Stimulated activated CD4-positive, alpha-beta T cell treated with anti-CD3 and anti-CD28 coated beads, Interleukin-12 subunit alpha, Interleukin-12 subunit beta, amount 100 ng/mL, for 24 hours (primary cell): ENCODE data around the gene INSYN1.
"Not testable (repeated sequence)": the region's sequence is repeated elsewhere in the genome, so short reads cannot be mapped to it uniquely, and the experiment has no call there.

Source experiments
- DNase-seq, 2 experiments: peaks; one replicate each; pipeline ENCODE4 v3.0.0-alpha.2; 2020; ENCODE audit warnings: low read depth in 2 of 2

INSYN1 gene

DNA sequence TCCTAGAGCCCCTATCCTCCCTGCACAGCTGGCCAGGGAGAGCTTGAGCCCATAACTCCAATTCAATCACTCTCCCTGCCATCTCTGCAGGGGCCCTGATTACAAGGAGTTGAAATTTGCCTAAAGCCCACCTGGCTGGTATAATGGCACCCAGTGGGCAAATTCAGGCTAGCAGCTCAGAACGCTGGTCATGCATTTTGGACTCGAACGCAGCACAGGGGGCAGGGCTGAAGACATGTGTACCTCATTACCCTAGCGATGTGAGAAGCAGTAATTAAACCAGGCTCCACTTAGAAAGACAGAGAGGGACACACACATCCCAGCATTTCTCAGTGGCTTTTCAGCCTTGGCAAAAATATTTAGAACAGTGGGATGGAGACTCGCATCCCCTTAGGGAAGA, 3.2 kb downstream of the INSYN1 start:
- no peak for DNase-seq

GRCh38 chr15:73749533-73749932, 3.6 kb downstream of the INSYN1 start:
- no peak for DNase-seq

DNA sequence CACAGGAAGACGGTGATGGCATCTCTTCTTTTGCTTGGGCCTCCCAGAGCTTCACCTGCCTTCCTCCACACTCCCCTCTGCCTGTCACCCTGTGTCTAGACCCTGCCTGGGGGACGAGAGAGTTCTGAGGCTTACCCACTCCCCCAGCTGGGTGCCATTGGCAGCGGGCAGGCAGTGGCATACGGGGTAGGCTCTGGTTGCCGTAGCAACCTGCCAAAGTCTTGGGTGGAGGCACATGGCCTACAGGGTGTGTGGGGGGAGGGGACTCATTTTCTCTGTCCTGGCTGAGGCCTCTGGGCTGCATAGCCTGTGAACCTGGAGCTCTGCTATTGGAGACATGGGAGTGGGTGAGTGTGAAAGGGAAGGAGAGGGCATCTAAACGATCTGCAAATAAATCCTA, 4.4 kb downstream of the INSYN1 start:
- DNase-seq, result no peak

DNA sequence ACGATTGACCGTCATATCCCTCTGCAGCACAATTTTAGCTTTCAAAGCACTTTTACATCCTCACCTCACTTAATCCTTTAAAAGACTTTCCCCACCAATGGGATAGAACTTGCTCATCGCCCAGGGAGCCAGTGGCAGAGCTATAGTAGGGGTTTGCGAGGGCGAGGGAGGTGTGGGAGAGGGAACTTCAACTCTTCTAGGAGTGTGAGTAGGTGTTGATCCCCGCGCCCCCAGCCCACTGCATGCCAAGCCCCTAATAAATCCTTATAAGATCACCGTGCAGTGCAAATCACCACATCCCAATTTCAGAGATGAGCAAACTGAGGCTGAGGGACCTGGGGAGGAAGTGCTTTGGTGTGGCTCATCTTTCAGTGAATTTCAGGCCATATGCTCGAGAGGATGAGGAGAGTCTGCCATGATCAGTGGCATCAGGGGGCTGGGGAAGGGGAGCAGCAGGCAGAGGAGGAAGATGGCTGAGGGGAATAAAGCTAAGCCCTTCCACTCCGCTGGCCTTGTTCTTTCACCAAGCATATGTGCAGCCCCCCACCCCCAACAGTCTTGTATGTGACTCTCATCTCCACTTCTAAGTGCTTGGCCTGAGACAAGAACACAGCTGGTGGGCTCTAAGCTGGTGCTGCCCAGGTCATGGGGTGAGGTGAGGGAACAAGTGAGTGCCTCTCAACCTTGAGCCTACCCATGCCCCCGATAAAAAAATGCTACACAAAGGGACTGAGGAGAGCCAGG, 5.1 kb downstream of the INSYN1 start:
- DNase-seq, result no peak

GRCh38 chr15:73746883-73747282, 6.3 kb downstream of the INSYN1 start:
- DNase-seq, result no peak

- no peak for DNase-seq
Observed at GRCh38 chr15:73746261-73746660, 6.9 kb downstream of the INSYN1 start.

DNA sequence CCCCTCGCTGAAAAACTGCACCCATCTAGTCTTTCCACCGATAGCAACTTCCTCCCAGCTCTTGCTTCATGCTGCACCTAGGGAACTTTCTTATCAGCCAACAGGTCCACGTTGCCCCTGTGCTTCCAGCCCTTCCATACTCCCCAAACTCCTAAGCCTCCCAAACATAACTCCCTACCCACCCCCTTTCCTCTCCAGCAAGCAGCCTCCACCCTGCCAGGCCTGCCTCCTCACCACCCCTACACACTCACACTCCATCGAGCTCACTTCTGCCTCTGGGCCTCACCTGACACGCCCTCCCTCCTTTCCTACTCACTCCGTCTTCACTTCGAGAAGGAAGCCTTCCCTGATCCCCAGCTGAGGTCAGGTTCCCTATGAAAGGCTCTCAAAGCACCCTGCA, 8.1 kb downstream of the INSYN1 start:
- no peak for DNase-seq

GRCh38 chr15:73744293-73744692, 8.9 kb downstream of the INSYN1 start:
- DNase-seq, result no peak

DNA sequence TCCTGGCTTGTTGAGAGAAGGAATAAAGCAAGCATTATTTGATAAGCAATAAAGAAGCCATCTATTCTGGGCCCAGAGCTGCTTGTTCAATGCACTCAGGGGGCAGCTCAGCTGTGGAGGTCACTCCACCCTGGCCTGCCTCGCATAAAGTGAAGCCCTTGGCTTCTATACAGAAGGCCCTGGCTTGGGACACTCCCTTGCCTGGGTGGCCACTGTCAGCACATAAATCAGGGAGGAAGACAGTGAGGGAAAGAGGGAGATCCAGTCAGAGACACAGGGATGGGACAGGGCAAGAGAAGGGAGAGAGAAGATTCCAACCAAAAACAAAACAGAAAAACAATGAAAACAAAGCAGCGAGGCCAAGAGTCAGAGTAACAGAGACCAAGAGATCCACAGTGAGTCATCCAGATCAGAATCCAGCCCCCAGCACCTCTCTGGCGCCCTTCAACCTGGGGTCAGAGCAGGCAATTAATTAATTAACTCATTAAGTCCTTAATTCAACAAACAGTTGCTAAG, 11.8 kb downstream of the INSYN1 start:
- no peak for DNase-seq

DNA sequence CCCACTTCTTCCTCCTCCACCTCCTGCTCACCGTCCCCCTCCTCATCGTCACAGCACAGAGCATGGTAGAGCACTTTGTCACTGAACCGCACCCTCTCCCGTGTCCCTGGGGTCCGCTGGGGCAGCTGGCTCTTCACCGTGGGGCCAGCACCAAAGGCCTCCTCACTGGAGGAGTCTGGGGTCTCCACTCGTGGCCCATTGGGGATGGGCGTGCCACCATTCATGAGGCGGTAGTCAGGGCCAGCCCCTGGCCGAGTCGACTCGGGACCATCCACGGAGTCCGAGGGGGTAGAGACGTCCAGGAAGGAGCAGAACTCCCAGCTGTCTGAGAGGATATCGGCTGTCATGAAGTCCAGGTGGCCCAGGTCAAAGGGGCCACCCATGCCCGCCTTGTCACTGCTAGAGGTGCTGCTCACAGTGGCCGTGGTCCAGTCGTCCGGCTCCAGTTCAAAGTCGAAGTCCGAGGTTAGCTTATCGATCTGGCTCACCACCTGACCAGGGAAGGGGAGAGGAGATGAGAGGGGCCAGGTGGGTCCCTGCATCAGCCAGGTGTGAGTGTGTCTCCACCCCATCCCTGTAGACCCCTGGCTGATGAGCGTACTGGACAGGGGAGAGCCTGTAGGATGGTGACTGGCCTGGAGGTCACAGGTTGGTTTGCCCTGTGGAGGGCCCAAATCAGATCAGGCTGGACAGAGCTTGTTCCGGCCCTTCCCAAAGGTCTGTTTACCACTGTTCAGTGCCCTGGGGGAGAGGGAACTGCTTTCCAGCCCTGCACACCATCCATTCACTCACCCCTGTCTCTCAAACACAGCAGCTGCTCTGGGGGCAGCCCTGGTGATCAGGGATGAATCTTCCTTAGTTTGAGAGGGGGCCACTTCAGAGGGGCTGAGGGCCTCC, 12.8 kb downstream of the INSYN1 start:
- no peak for DNase-seq

DNA sequence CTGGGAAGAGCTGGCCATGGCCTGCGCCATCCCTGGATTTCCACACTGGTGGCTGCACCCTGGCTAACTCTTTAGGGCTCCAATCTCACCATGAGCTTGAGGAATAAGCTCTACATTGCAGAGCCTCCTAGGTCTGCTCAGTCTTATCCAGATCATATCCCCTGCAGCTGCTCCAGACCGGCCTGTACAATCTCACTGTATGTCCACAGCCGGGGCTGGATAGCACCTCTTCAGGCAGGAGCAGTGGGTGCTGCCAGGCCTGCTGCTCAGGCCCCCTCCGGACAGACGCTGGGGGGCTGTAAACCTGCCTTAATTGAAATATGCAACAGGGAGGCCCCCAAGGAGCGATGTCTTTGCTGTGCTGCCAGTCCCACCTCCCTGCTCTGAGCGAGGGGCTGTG, 15.6 kb downstream of the INSYN1 start:
- no peak for DNase-seq

DNA sequence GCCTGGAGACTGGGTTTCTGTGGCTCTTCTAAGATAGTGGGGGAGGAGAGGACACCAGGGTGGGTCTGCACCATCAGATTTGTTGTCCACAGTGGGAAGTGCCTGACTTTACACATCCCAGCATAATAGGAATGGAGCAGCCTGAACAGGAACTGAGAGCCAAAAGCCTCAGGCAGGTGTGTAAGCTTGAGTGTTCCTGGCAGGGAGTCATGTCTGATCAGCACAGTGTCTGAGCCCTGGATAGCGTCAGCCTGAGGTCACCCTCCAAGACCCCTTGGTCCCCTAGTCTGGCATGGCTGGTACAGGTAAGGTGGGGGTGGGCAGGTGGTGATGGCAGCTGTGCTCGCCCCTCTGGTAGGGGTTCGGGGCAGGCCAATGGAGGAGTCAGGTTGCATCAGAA, 20.2 kb downstream of the INSYN1 start:
- DNase-seq, result no peak

DNA sequence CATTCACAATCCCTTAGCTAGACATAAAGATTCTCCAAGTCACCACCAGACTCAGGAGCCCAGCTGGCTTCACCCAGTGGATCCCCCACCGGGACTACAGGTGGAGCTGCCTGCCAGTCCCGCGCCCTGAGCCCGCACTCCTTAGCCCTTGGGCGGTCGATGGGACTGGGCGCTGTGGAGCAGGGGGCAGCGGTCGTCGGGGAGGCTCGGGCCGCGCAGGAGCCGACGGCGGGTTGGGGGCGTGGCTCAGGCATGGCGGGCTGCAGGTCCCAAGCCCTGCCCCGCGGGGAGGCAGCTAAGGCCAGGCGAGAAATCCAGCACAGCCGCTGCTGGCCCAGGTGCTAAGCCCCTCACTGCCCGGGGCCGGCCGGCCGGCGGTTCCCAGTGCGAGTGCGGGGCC, 21.1 kb downstream of the INSYN1 start:
- DNase-seq, result not testable (repeated sequence)

- DNase-seq, result no peak
Observed at GRCh38 chr15:73727330-73727976, 25.7 kb downstream of the INSYN1 start.

DNA sequence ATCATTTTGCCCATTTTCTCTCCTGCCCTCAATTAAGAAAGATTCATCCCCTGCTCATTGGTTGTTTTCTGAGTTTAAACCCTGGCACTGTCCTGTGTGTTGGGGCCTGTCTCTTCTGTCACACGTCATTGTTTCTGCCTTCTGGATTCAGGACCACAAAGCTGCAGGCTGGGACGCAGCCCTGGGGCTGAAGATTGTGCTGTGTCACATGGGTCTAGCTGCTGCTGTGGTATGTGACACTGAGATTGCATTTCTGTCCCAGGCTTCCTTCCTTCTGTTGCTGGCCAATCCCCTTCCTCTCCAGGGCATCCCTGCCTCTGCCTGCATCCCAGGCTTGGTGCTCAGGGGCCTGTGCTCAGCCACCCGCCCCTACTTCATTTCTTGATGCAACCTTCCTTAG, 28.9 kb downstream of the INSYN1 start:
- no peak for DNase-seq

GRCh38 chr15:73723191-73723590, 30.0 kb downstream of the INSYN1 start:
- DNase-seq, result no peak

DNA sequence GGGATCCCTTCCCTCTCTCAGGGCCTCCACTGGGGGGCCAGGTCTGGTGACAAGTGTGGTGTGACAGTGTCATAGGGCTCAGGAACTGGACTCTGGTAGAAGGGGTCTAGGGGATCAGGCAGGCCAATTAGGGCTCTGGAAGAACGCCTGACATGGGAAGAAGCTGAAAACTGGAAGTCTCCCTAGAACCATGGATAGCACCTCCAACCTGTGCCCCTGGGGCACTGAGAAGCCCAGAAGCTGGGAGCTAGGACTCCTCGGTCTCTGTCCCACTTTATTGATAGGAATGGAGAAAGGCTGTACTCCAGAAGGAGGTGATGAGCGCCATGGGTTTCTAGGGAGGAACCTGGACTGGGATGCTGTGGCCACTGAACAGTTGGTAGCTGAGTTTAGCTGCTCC, 30.7 kb downstream of the INSYN1 start:
- no peak for DNase-seq

GRCh38 chr15:73718694-73719093, 34.5 kb downstream of the INSYN1 start:
- DNase-seq, result no peak

GRCh38 chr15:73717802-73718201, 35.3 kb downstream of the INSYN1 start:
- no peak for DNase-seq

DNA sequence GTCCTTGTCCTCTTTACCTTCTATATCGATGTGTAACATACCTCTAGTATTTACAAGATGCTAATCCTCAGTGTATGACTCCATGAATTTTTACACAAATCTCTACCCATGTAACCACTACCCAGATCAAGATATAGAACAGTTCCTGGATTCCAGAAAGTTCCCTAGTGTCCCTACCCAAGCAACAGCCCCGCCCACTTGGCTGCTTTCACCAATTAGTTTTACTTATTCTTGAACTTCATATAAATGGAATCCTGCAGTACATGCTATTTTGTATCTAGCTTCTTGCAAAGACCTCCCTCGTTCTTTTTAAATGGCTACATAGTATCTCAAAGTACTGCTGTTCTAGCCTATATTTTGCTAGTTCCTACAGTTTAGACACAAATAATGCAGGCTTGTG, 35.9 kb downstream of the INSYN1 start:
- DNase-seq, result no peak

GRCh38 chr15:73716417-73716816, 36.7 kb downstream of the INSYN1 start:
- DNase-seq, result no peak

GRCh38 chr15:73715417-73715816, 37.7 kb downstream of the INSYN1 start:
- no peak for DNase-seq
